HEK293 (cell line): Measurements from ENCODE around the gene ELAPOR1.

ENCODE experiments used
- KLF16 ChIP-seq: fragments of 450-650 bp; formaldehyde crosslinking; IDR thresholded peaks from 2 replicates; pipeline ENCODE4 v1.5.1; 2017; ENCODE audit warnings: missing biosample characterization, missing genetic modification characterization
- PBX3 ChIP-seq: sonication (generic); formaldehyde crosslinking; IDR thresholded peaks from 2 replicates; pipeline ENCODE4 v1.8.1; 2022; ENCODE audit warnings: mild to moderate bottlenecking, moderate library complexity, missing genetic modification reagents
- PRDM10 ChIP-seq: fragments of 450-650 bp; formaldehyde crosslinking; IDR thresholded peaks from 2 replicates; pipeline ENCODE4 v1.5.1; 2016; ENCODE audit warnings: missing biosample characterization, missing genetic modification characterization
- SCRT1 ChIP-seq: fragments of 450-650 bp; formaldehyde crosslinking; IDR thresholded peaks from 2 replicates; pipeline ENCODE4 v1.5.1; 2016; ENCODE audit warnings: missing biosample characterization, missing genetic modification characterization, borderline replicate concordance
- SCRT2 ChIP-seq: fragments of 450-650 bp; formaldehyde crosslinking; IDR thresholded peaks from 2 replicates; pipeline ENCODE4 v1.5.1; 2016; ENCODE audit warnings: missing biosample characterization, missing genetic modification characterization
- YY1 ChIP-seq: fragments of 450-650 bp; formaldehyde crosslinking; IDR thresholded peaks from 2 replicates; pipeline ENCODE4 v1.5.1; 2018; ENCODE audit warnings: missing biosample characterization, missing genetic modification characterization
- ZBTB20 ChIP-seq: fragments of 450-650 bp; formaldehyde crosslinking; IDR thresholded peaks from 2 replicates; pipeline ENCODE4 v1.5.1; 2016; ENCODE audit warnings: missing biosample characterization, missing genetic modification characterization
- ZBTB49 ChIP-seq: fragments of 450-650 bp; formaldehyde crosslinking; IDR thresholded peaks from 2 replicates; pipeline ENCODE4 v1.5.1; 2016; ENCODE audit warnings: missing biosample characterization, missing genetic modification characterization, low read depth
- ZNF112 ChIP-seq: fragments of 450-650 bp; formaldehyde crosslinking; IDR thresholded peaks from 2 replicates; pipeline ENCODE4 v1.5.0; 2017; ENCODE audit warnings: missing biosample characterization, missing genetic modification characterization
- ZNF140 ChIP-seq: fragments of 450-650 bp; formaldehyde crosslinking; IDR thresholded peaks from 2 replicates; pipeline ENCODE4 v1.5.1; 2016; ENCODE audit warnings: missing biosample characterization, missing genetic modification characterization
- ZNF16 ChIP-seq: fragments of 450-650 bp; formaldehyde crosslinking; IDR thresholded peaks from 2 replicates; pipeline ENCODE4 v1.5.1; 2016; ENCODE audit warnings: low read depth, missing biosample characterization, missing genetic modification characterization
- ZNF175 ChIP-seq: fragments of 450-650 bp; formaldehyde crosslinking; IDR thresholded peaks from 2 replicates; pipeline ENCODE4 v1.5.1; 2016; ENCODE audit warnings: missing biosample characterization, missing genetic modification characterization
- ZNF2 ChIP-seq: fragments of 450-650 bp; formaldehyde crosslinking; IDR thresholded peaks from 2 replicates; pipeline ENCODE4 v1.5.1; 2016; ENCODE audit warnings: missing biosample characterization, missing genetic modification characterization
- ZNF211 ChIP-seq: fragments of 450-650 bp; formaldehyde crosslinking; IDR thresholded peaks from 2 replicates; pipeline ENCODE4 v1.5.1; 2016; ENCODE audit warnings: low read depth, missing biosample characterization, missing genetic modification characterization
- ZNF362 ChIP-seq: fragments of 450-650 bp; formaldehyde crosslinking; IDR thresholded peaks from 2 replicates; pipeline ENCODE4 v1.5.1; 2016; ENCODE audit warnings: missing biosample characterization, missing genetic modification characterization
- ZNF398 ChIP-seq: fragments of 450-650 bp; formaldehyde crosslinking; IDR thresholded peaks from 2 replicates; pipeline ENCODE4 v1.5.1; 2017; ENCODE audit warnings: missing biosample characterization, missing genetic modification characterization
- ZNF423 ChIP-seq: fragments of 450-650 bp; formaldehyde crosslinking; IDR thresholded peaks from 2 replicates; pipeline ENCODE4 v1.5.1; 2016; ENCODE audit warnings: missing biosample characterization, missing genetic modification characterization
- ZNF433 ChIP-seq: fragments of 450-650 bp; formaldehyde crosslinking; IDR thresholded peaks from 2 replicates; pipeline ENCODE4 v1.5.1; 2016; ENCODE audit warnings: missing biosample characterization, missing genetic modification characterization, low read depth
- ZNF501 ChIP-seq: fragments of 450-650 bp; formaldehyde crosslinking; IDR thresholded peaks from 2 replicates; pipeline ENCODE4 v1.5.1; 2016; ENCODE audit warnings: missing biosample characterization, missing genetic modification characterization
- ZNF514 ChIP-seq: fragments of 450-650 bp; formaldehyde crosslinking; IDR thresholded peaks from 2 replicates; pipeline ENCODE4 v1.5.1; 2016; ENCODE audit warnings: missing biosample characterization, missing genetic modification characterization
- ZNF529 ChIP-seq: fragments of 450-650 bp; formaldehyde crosslinking; IDR thresholded peaks from 2 replicates; pipeline ENCODE4 v1.5.1; 2017; ENCODE audit warnings: missing genetic modification characterization, missing biosample characterization; ENCODE audit not compliant: insufficient replicate concordance
- ZNF544 ChIP-seq: fragments of 450-650 bp; formaldehyde crosslinking; IDR thresholded peaks from 2 replicates; pipeline ENCODE4 v1.5.0; 2017; ENCODE audit warnings: missing biosample characterization, missing genetic modification characterization
- ZNF560 ChIP-seq: fragments of 450-650 bp; formaldehyde crosslinking; IDR thresholded peaks from 2 replicates; pipeline ENCODE4 v1.5.1; 2017; ENCODE audit warnings: missing biosample characterization, missing genetic modification characterization, borderline replicate concordance
- ZNF585B ChIP-seq: fragments of 450-650 bp; formaldehyde crosslinking; IDR thresholded peaks from 2 replicates; pipeline ENCODE4 v1.5.1; 2016; ENCODE audit warnings: missing biosample characterization, missing genetic modification characterization
- ZNF692 ChIP-seq: fragments of 450-650 bp; formaldehyde crosslinking; IDR thresholded peaks from 2 replicates; pipeline ENCODE4 v1.5.1; 2016; ENCODE audit warnings: missing biosample characterization, missing genetic modification characterization
- ZSCAN4 ChIP-seq: fragments of 450-650 bp; formaldehyde crosslinking; IDR thresholded peaks from 2 replicates; pipeline ENCODE4 v1.5.1; 2017; ENCODE audit warnings: missing biosample characterization, missing genetic modification characterization

The ELAPOR1 gene

GRCh38 chr1:109099938-109100773 is 13.8 kb upstream of the ELAPOR1 start (continued):
- peak; percentile 63 for TF ChIP-seq ZSCAN4 (tag by site-specific recombination)
- TF ChIP-seq ZNF362 (tag by site-specific recombination) = peak; percentile 96
- TF ChIP-seq ZNF544 (tag by site-specific recombination) = no peak
- peak; percentile 99 for TF ChIP-seq PRDM10
- TF ChIP-seq KLF16 (tag by site-specific recombination) = peak; percentile 95
- TF ChIP-seq ZNF112 (tag by site-specific recombination) = no peak
- peak; percentile 98 for TF ChIP-seq ZNF398 (tag by site-specific recombination)
- peak; percentile 99 for TF ChIP-seq ZNF501 (tag by site-specific recombination)
- peak; percentile 50; the same call in 1 of the 2 replicates for TF ChIP-seq YY1 (tag by site-specific recombination)
- TF ChIP-seq ZNF423 (tag by site-specific recombination) = peak; percentile 67
- peak; percentile 76 for TF ChIP-seq ZBTB20 (tag by site-specific recombination)
- TF ChIP-seq SCRT2 = peak; percentile 61; the same call in 1 of the 2 replicates
- no peak for TF ChIP-seq ZNF560 (tag by site-specific recombination)
- TF ChIP-seq ZNF2 (tag by site-specific recombination) = peak; percentile 88
- TF ChIP-seq ZBTB49 (tag by site-specific recombination) = no peak
- TF ChIP-seq ZNF514 (tag by site-specific recombination) = no peak
- TF ChIP-seq ZNF692 (tag by site-specific recombination) = peak; percentile 86
- TF ChIP-seq ZNF140 (tag by site-specific recombination) = no peak
- TF ChIP-seq ZNF175 (tag by site-specific recombination) = no peak
- TF ChIP-seq ZNF433 (tag by site-specific recombination) = no peak
- TF ChIP-seq PBX3 (CRISPR knock-in tag) = no peak; the same call in 1 of the 2 replicates
- TF ChIP-seq ZNF16 (tag by site-specific recombination) = no peak
- no peak for TF ChIP-seq SCRT1 (tag by site-specific recombination)
- TF ChIP-seq ZNF211 (tag by site-specific recombination) = no peak
- TF ChIP-seq ZNF529 (tag by site-specific recombination) = no peak
- no peak for TF ChIP-seq ZNF585B (tag by site-specific recombination)
